CD4-positive, alpha-beta memory T cell (primary cell): ENCODE results near the gene PRR23A. TPM values are rescaled to one million over a fixed set of nuclear protein-coding genes. Genes with fewer than 3 reads are reported as not detected.

Experiments
- CTCF ChIA-PET: fragments of 350-600 bp; sonication (Branson Sonifier 250); formaldehyde crosslinking; loops from one replicate; lab custom pipeline; 2021; ENCODE audit warnings: inconsistent platforms; ENCODE audit not compliant: partially characterized antibody; lab: Charles Lee
- POLR2A ChIA-PET: fragments of 350-600 bp; sonication (Branson Sonifier 250); formaldehyde crosslinking; loops from one replicate; lab custom pipeline; 2021; ENCODE audit not compliant: partially characterized antibody; lab: Charles Lee
- DNase-seq, 5 donors: peaks; one replicate each; pipeline versions ENCODE4 v3.0.0 to v3.0.0-alpha.2; 2020 to 2022; ENCODE audit warnings: mixed read lengths in 1 of 5
- H3K27ac ChIP-seq: one replicate; pipeline ENCODE4 v1.7.0; 2013; ENCODE audit warnings: low read depth, low read length
- H3K27me3 ChIP-seq: 2 replicates; pipeline ENCODE4 v1.7.0; 2013; ENCODE audit warnings: mild to moderate bottlenecking, low read length, moderate library complexity; ENCODE audit not compliant: insufficient read depth
- H3K36me3 ChIP-seq: 2 replicates; pipeline ENCODE4 v1.7.0; 2013; ENCODE audit warnings: mild to moderate bottlenecking, low read length, moderate library complexity; ENCODE audit not compliant: insufficient read depth
- H3K4me1 ChIP-seq: 2 replicates; pipeline ENCODE4 v1.7.0; 2013; ENCODE audit warnings: mild to moderate bottlenecking, low read length, moderate library complexity; ENCODE audit not compliant: insufficient read depth
- H3K4me3 ChIP-seq, 2 donors: one replicate each; pipeline ENCODE4 v1.7.0; 2013; ENCODE audit warnings: low read length in 2 of 2, mild to moderate bottlenecking in 1 of 2
- H3K9me3 ChIP-seq, 2 donors: one replicate each; pipeline ENCODE4 v1.7.0; 2013; ENCODE audit warnings: low read length in 2 of 2, control low read depth in 1 of 2; ENCODE audit not compliant: control insufficient read depth in 1 of 2
- H3K27ac Mint-ChIP-seq, 7 donors: one replicate each; pipeline ENCODE4 v1.8.0; 2020 to 2021; ENCODE audit warnings: mixed read lengths in 7 of 7, mild to moderate bottlenecking in 6 of 7, inconsistent platforms in 3 of 7, moderate library complexity in 3 of 7
- H3K27me3 Mint-ChIP-seq, 2 donors: one replicate each; pipeline ENCODE4 v1.8.0; 2020 to 2021; ENCODE audit warnings: mixed read lengths in 2 of 2
- H3K36me3 Mint-ChIP-seq, 2 donors: one replicate each; pipeline ENCODE4 v1.8.0; 2020 to 2021; ENCODE audit warnings: mixed read lengths in 2 of 2, inconsistent platforms in 1 of 2, mild to moderate bottlenecking in 1 of 2
- H3K4me1 Mint-ChIP-seq, 4 donors: one replicate each; pipeline ENCODE4 v1.8.0; 2020 to 2021; ENCODE audit warnings: mixed read lengths in 4 of 4, mild to moderate bottlenecking in 1 of 4
- H3K4me3 Mint-ChIP-seq, 8 donors: one replicate each; pipeline ENCODE4 v1.8.0; 2020 to 2021; ENCODE audit warnings: mixed read lengths in 8 of 8, mild to moderate bottlenecking in 7 of 8, moderate library complexity in 6 of 8, inconsistent platforms in 3 of 8
- H3K9me3 Mint-ChIP-seq, 8 donors: one replicate each; pipeline ENCODE4 v1.8.0; 2020 to 2021; ENCODE audit warnings: mixed read lengths in 8 of 8, mild to moderate bottlenecking in 5 of 8, inconsistent platforms in 3 of 8, moderate library complexity in 1 of 8
- intact Hi-C: fragments of 100-400 bp; cut with micrococcal nuclease; formaldehyde crosslinking; loops from one replicate; pipeline ENCODE4 v1.15.1; 2023
- polyA plus RNA-seq, 2 donors: library from polyadenylated mRNA; unstranded; fragments of 300-500 nt; fragmentation: Illumina TruSeq; gene quantifications; one replicate each; pipeline ENCODE4 v1.2.3, GENCODE V29; 2021
- total RNA-seq, 2 experiments: library from RNA; stranded (reverse); gene quantifications; one replicate each; pipeline ENCODE4 v1.2.3, GENCODE V29; 2021

The PRR23A gene
- not detected for total RNA-seq
- not detected for polyA plus RNA-seq

DNA sequence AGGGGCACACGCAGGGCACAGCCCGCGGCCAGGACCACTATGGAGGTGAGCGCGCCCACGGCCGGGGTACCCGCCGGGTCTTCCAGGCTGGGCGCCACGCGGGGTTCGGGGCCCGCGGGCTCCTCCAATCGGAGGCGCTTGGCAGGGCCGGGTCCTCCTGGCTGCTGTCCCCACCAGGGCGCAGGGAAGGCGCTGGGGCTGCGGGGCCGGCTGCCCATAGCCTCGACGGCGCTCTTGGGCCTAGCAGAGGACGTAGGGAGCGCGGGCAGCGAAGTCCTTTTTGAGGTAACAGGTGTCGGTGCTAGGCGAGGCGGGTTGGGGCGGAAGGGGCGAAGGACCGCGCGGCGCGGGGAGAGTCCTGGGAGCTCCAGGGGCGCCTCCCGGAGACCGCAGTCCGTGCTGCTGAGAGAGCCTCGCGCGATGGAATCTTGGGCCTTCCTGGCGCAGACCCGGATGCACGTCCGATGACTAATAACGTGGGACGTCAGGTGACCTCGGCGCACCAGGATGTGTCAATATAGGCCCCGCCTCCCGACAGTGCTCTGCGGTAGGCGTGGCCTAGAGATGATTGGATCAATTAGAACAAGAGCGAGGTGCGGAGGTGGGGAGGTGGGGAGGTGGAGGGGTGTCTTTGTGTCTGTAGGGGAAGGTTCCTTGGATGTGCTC lies at the start of gene PRR23A:
TSS of gene PRR23A (minus strand) at position 218 of the 666 bp plus-strand sequence. CDS start at position 218, 0 bp downstream.
- intact Hi-C loops, result no loop called here
- H3K9me3 Mint-ChIP-seq, result peaks cover 0 to 36% (median 14%) of the 10 kb centered on the region in 8 donors

DNA sequence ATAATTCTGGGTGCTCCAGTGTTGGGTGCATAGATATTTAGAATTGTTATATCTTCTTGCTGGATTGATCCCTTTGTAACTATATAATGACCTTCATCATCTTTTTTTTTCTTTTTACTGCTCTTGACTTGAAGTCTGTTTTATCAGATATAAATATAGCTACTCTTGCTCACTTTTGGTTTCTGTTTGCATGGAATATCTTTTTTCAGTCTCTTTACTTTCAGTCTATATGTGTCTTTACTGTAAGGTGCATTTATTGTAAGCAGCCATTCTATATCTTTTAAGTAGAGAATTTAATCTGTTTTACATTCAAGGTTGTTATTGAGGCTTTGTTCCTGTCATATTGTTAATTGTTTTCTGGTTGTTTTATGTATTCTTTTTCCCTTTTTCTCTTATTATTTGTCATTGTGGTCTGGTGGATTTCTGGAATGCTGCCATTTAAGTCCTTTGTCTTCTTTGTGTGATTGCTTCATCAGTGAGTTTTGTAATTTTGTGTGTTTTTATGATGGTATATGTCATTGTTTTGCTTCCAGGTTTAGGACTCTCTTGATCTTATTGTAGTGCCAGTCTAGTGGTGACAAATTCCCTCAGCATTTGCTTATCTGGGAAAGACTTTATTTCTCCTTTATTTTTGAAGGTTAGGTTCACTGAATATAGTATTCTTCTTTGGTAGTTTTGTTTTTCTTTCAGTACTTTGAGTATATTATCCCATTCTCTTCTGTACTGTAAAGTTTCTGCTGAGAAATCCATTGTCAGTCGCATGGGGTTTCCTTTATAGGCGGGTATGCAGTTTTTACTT lies 46.9 kb upstream of the PRR23A start:
- Histone ChIP-seq H3K36me3 (no peaks in the 10 kb centered on the region), H3K4me1 (no peaks in the 10 kb centered on the region), H3K27me3 (no peaks in the 10 kb centered on the region), H3K9me3 (no peaks in the 10 kb centered on the region), H3K4me3 (no peak overlapping the region), H3K27ac (no peak overlapping the region)
- Mint-ChIP-seq H3K36me3 (peaks cover 0 to 4% of the 10 kb centered on the region in 2 donors), H3K4me1 (no peaks in the 10 kb centered on the region), H3K9me3 (peaks cover 4 to 38% (median 23%) of the 10 kb centered on the region in 8 donors), H3K27me3 (no peaks in the 10 kb centered on the region), H3K27ac (no peak overlapping the region), H3K4me3 (no peak overlapping the region)
- CTCF ChIA-PET, result no interaction called here
- POLR2A ChIA-PET, result no interaction called here
- intact Hi-C loops, result no loop called here
- DNase-seq, result no peak

More for the DNA sequence above, at the start of gene PRR23A:
- no peaks in the 10 kb centered on the region for H3K4me1 Mint-ChIP-seq
- no peak within 1 kb of the TSS for H3K4me3 Mint-ChIP-seq
- no peaks in the 10 kb centered on the region for H3K4me1 ChIP-seq
- H3K36me3 ChIP-seq, result no peaks in the 10 kb centered on the region
- no peak within 1 kb of the TSS for H3K4me3 ChIP-seq
- no peak within 1 kb of the TSS for H3K27ac ChIP-seq
- H3K27me3 Mint-ChIP-seq, result peaks cover 2% of the 10 kb centered on the region in 2 donors
- DNase-seq, result no peak
- POLR2A ChIA-PET, result no interaction called here
- peaks cover 0 to 5% of the 10 kb centered on the region in 2 donors for H3K36me3 Mint-ChIP-seq
- no peaks in the 10 kb centered on the region for H3K27me3 ChIP-seq
- no peak within 1 kb of the TSS for H3K27ac Mint-ChIP-seq
- CTCF ChIA-PET, result no interaction called here
- no peaks in the 10 kb centered on the region for H3K9me3 ChIP-seq

DNA sequence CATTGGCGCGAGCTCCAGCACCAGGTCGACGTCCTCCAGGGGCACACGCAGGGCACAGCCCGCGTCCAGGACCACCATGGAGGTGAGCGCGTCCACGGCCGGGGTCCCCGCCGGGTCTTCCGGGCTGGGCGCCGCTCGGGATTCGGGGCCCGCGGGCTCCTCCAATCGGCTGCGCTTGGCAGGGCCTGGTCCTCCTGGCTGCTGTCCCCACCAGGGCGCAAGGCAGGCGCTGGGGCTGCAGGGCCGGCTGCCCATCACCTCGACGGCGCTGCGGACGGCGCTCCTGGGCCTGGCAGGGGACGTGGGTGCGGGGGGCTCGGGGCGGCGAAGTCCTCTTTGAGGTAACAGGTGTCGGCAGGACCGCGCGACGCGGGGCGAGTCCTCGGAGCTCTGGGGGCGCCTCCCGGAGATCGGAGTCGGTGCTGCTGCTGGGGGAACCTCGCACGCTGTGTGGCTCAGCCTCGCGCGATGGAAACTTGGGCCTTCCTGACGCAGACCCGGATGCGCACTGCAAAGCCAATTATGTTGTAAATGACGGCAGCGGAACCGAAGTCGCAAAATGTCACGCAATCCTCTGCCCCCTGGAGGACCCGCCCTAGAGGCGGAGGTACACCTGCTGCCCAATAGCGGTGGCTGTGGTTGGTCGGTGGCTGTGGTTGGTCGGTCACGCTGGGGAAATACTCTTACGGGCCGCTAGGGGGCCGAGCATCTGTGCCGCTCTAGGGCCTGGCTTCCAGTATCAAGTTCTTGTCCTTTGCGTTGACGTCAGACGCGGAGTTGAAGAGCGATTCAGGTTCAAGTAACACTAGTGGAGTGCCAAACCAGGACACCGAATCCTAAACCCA lies 38.5 kb upstream of the PRR23A start, which contains the start of gene PRR23C:
TSS of gene PRR23C (minus strand) at position 527 of the 845 bp plus-strand sequence. CDS start at position 255, 272 bp downstream.
- ChIA-PET CTCF (no interaction called here), POLR2A (no interaction called here)
- Histone ChIP-seq H3K27me3 (no peaks in the 10 kb centered on the region), H3K36me3 (no peaks in the 10 kb centered on the region), H3K4me3 (no peak within 1 kb of the TSS), H3K27ac (no peak within 1 kb of the TSS), H3K9me3 (no peaks in the 10 kb centered on the region), H3K4me1 (no peaks in the 10 kb centered on the region)
- Mint-ChIP-seq H3K36me3 (no peaks in the 10 kb centered on the region), H3K4me3 (no peak within 1 kb of the TSS), H3K9me3 (peaks cover 0 to 16% (median 8%) of the 10 kb centered on the region in 8 donors), H3K27ac (no peak within 1 kb of the TSS), H3K27me3 (no peaks in the 10 kb centered on the region), H3K4me1 (no peaks in the 10 kb centered on the region)
- no peak for DNase-seq
- intact Hi-C loops, result no loop called here

DNA sequence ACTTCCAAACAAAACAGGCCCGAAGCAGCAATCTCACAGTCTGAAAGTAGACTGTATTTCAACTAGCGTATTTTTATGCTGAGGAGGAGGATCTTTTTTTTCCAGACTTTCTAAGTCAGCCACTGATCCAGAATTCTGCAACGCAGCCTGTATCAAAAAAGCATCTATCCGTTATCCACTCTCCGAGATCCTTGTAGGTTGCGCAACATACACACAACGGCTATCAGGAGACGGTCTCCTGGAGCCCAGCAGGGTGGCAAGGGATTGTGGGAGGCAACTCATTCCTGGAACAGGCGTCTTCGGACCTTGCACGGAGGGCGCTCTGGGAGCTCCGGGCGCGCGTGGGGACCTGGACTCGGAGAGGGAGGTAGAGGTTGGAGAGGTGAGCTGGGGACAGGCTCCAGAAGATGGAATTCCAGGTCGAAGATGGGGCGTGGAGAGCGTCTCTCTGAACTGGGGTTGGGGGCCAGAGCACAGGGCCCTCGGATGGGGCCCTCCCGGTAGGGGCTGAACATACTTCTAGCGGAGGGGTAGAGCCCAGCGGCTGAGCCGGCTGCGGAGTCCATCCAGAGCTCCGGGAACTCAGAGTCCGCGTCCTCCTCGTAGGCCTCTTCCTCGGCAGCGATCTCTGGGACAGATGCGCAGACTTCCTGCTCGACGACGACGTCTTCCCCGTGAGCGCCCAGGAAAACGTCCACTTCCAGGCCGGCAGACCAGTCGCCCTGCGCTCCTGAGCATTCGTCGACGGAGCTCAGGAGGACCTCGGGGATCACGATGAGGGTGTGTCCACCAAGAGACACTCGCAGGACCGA lies 37.7 kb upstream of the PRR23A start:
- POLR2A ChIA-PET, result no interaction called here
- no peaks in the 10 kb centered on the region for H3K4me1 Mint-ChIP-seq
- Histone ChIP-seq H3K9me3 (no peaks in the 10 kb centered on the region), H3K27ac (no peak overlapping the region), H3K36me3 (no peaks in the 10 kb centered on the region), H3K4me1 (no peaks in the 10 kb centered on the region), H3K4me3 (no peak overlapping the region), H3K27me3 (no peaks in the 10 kb centered on the region)
- no peak for DNase-seq
- CTCF ChIA-PET, result no interaction called here
- no peak overlapping the region for H3K4me3 Mint-ChIP-seq
- intact Hi-C loops, result no loop called here
- H3K36me3 Mint-ChIP-seq, result no peaks in the 10 kb centered on the region
- H3K27ac Mint-ChIP-seq, result no peak overlapping the region
- H3K9me3 Mint-ChIP-seq, result peaks cover 0 to 16% (median 8%) of the 10 kb centered on the region in 8 donors
- no peaks in the 10 kb centered on the region for H3K27me3 Mint-ChIP-seq

DNA sequence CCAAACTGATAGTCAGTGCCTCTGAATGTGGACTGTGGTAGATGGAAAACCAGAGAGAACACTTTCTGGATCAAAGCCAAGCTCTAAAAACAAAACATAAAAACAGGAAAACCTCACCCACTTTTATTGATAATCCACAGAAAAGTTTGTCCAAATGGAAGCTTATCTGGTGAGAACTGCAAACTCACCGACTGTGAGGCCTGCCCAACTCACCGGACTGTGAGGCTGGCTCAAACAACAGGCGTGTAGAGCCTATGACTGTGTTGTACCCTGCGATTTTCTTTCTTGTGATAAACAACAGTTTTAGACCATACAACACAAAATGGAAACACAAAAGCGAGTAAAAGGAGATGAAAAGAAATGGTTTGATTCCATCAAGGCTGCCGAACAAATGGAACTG lies 31.4 kb upstream of the PRR23A start:
- H3K4me1 Mint-ChIP-seq, result no peaks in the 10 kb centered on the region
- CTCF ChIA-PET, result no interaction called here

DNA sequence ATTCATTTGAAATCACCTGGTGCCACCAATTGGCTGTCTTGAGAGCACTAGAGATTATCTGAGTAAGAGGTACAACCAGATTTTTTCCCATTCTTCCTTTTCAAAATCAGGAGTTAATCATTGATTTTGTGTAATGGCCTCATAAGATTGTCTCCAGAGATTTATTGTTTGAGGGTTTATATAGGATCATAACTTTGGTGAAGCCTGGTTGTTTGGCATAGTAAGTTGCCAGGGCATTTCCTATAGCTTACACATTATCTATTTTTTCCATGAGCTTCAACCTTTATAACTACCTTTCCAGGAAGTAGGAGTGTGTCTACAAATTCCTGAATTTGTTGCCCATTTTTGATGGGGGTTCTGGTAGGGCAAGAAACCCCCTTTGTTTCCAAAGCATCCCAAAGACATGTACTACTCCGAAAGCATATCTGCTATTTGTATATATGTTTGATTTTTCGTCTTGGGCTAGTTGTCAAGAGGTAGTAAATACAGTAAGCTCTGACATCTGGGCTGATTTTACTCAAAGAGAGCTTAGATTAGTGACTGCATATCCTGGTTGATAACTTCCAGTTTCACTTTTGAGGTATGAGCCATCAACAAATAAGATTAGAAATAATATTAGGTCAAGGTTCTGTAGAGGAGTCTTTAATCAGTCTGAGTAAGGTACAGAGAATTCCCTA lies 26.4 kb upstream of the PRR23A start:
- no peaks in the 10 kb centered on the region for H3K36me3 Mint-ChIP-seq
- no peaks in the 10 kb centered on the region for H3K4me1 Mint-ChIP-seq

More for the DNA sequence above, 31.4 kb upstream of the PRR23A start:
- no peaks in the 10 kb centered on the region for H3K36me3 Mint-ChIP-seq
- peaks cover 0 to 6% of the 10 kb centered on the region in 2 donors for H3K27me3 Mint-ChIP-seq
- H3K27me3 ChIP-seq, result no peaks in the 10 kb centered on the region
- no peaks in the 10 kb centered on the region for H3K9me3 ChIP-seq
- no peak for DNase-seq
- H3K4me3 Mint-ChIP-seq, result no peak overlapping the region
- no peaks in the 10 kb centered on the region for H3K36me3 ChIP-seq
- H3K4me1 ChIP-seq, result no peaks in the 10 kb centered on the region
- POLR2A ChIA-PET, result no interaction called here
- H3K9me3 Mint-ChIP-seq, result peaks cover 0 to 8% (median 2%) of the 10 kb centered on the region in 8 donors
- H3K4me3 ChIP-seq, result no peak overlapping the region
- no peak overlapping the region for H3K27ac ChIP-seq
- H3K27ac Mint-ChIP-seq, result no peak overlapping the region
- intact Hi-C loops, result no loop called here

More for the DNA sequence above, 26.4 kb upstream of the PRR23A start:
- H3K4me3 Mint-ChIP-seq, result no peak overlapping the region
- POLR2A ChIA-PET, result no interaction called here
- Histone ChIP-seq H3K9me3 (no peaks in the 10 kb centered on the region), H3K4me1 (no peaks in the 10 kb centered on the region), H3K4me3 (no peak overlapping the region), H3K27me3 (no peaks in the 10 kb centered on the region), H3K36me3 (no peaks in the 10 kb centered on the region), H3K27ac (no peak overlapping the region)
- H3K27ac Mint-ChIP-seq, result no peak overlapping the region
- peaks cover 0 to 28% (median 17%) of the 10 kb centered on the region in 8 donors for H3K9me3 Mint-ChIP-seq
- CTCF ChIA-PET, result interaction anchor here (0.9 kb wide), 1 partner anchor 14 kb away, joined by 4 read pairs; no protein-coding TSS in a partner anchor
- no peak for DNase-seq
- H3K27me3 Mint-ChIP-seq, result peaks cover 1 to 4% of the 10 kb centered on the region in 2 donors
- intact Hi-C loops, result no loop called here
